SK-N-SH treated with all-trans-retinoic acid at 6 μM for 48 hours (cell line): ENCODE measurements around the gene GALNTL6.

ENCODE experiments used
- ATAC-seq: fragments of 200-7000 bp; cut with Tn5 transposase; 3 replicates; pipeline ENCODE4 v1.9.1; 2020; ENCODE audit warnings: mild to moderate bottlenecking, moderate library complexity
- ARNTL ChIP-seq: fragments of 450-650 bp; formaldehyde crosslinking; IDR thresholded peaks from 2 replicates; pipeline ENCODE4 v1.5.0; 2020; ENCODE audit warnings: low read depth, mild to moderate bottlenecking, moderate library complexity, borderline replicate concordance
- BACH2 ChIP-seq: fragments of 250-450 bp; sonication (Bioruptor Pico); IDR thresholded peaks from 2 replicates; pipeline ENCODE4 v1.9.0; 2021; ENCODE audit warnings: mild to moderate bottlenecking, borderline replicate concordance
- CREB5 ChIP-seq: fragments of 250-450 bp; sonication (Bioruptor Pico); IDR thresholded peaks from 2 replicates; pipeline ENCODE4 v1.5.1; 2020; ENCODE audit warnings: low read depth, mild to moderate bottlenecking, moderate library complexity
- CSDC2 ChIP-seq: fragments of 250-450 bp; sonication (Bioruptor Pico); IDR thresholded peaks from 2 replicates; pipeline ENCODE4 v1.5.0; 2020; ENCODE audit warnings: mild to moderate bottlenecking, moderate library complexity
- CSRNP3 ChIP-seq: fragments of 250-450 bp; sonication (Bioruptor Pico); IDR thresholded peaks from 2 replicates; pipeline ENCODE4 v1.5.1; 2021; ENCODE audit warnings: mild to moderate bottlenecking, moderate library complexity
- ESRRG ChIP-seq: fragments of 250-450 bp; sonication (Bioruptor Pico); IDR thresholded peaks from 2 replicates; pipeline ENCODE4 v1.6.1; 2021; ENCODE audit warnings: mild to moderate bottlenecking
- GLIS3 ChIP-seq: fragments of 250-450 bp; sonication (Bioruptor Pico); IDR thresholded peaks from 2 replicates; pipeline ENCODE4 v1.5.0; 2020; ENCODE audit warnings: mild to moderate bottlenecking, moderate library complexity
- ISL1 ChIP-seq: fragments of 250-450 bp; sonication (Bioruptor Pico); IDR thresholded peaks from 2 replicates; pipeline ENCODE4 v2.1.2; 2022; ENCODE audit warnings: mild to moderate bottlenecking, moderate library complexity
- OSR1 ChIP-seq: fragments of 250-450 bp; sonication (Bioruptor Pico); IDR thresholded peaks from 2 replicates; pipeline ENCODE4 v1.8.0; 2022; ENCODE audit warnings: moderate library complexity, mild to moderate bottlenecking, inconsistent platforms
- PATZ1 ChIP-seq: fragments of 250-450 bp; sonication (Bioruptor Pico); IDR thresholded peaks from 2 replicates; pipeline ENCODE4 v1.8.0; 2020; ENCODE audit warnings: mild to moderate bottlenecking, moderate library complexity, borderline replicate concordance
- PPARA ChIP-seq: fragments of 250-450 bp; sonication (Bioruptor Pico); IDR thresholded peaks from 2 replicates; pipeline ENCODE4 v1.5.0; 2020; ENCODE audit warnings: mild to moderate bottlenecking, borderline replicate concordance
- TCF4 ChIP-seq: fragments of 250-450 bp; sonication (Bioruptor Pico); IDR thresholded peaks from 2 replicates; pipeline ENCODE4 v1.8.0; 2021; ENCODE audit warnings: mild to moderate bottlenecking, moderate library complexity, borderline replicate concordance
- TOX ChIP-seq: fragments of 250-450 bp; sonication (Bioruptor Pico); IDR thresholded peaks from 2 replicates; pipeline ENCODE4 v1.8.0; 2021; ENCODE audit warnings: mild to moderate bottlenecking, moderate library complexity, borderline replicate concordance
- ZC3H10 ChIP-seq: fragments of 250-450 bp; sonication (Bioruptor Pico); IDR thresholded peaks from 2 replicates; pipeline ENCODE4 v1.5.1; 2021; ENCODE audit warnings: mild to moderate bottlenecking, moderate library complexity
- ZFP3 ChIP-seq: fragments of 250-450 bp; sonication (Bioruptor Pico); IDR thresholded peaks from 2 replicates; pipeline ENCODE4 v1.5.0; 2020; ENCODE audit warnings: mild to moderate bottlenecking, moderate library complexity
- ZFP30 ChIP-seq: fragments of 450-650 bp; formaldehyde crosslinking; IDR thresholded peaks from 2 replicates; pipeline ENCODE4 v1.5.0; 2022; ENCODE audit warnings: mild to moderate bottlenecking, moderate library complexity
- ZNF565 ChIP-seq: fragments of 450-650 bp; formaldehyde crosslinking; conservative IDR thresholded peaks from 2 replicates; pipeline ENCODE4 v1.5.0; 2020; ENCODE audit warnings: low read depth, mild to moderate bottlenecking, moderate library complexity
- ZNF70 ChIP-seq: fragments of 450-650 bp; formaldehyde crosslinking; IDR thresholded peaks from 2 replicates; pipeline ENCODE4 v1.5.0; 2020; ENCODE audit warnings: mild to moderate bottlenecking, moderate library complexity
- ZNF8 ChIP-seq: fragments of 450-650 bp; formaldehyde crosslinking; IDR thresholded peaks from 2 replicates; pipeline ENCODE4 v1.5.0; 2020; ENCODE audit warnings: mild to moderate bottlenecking, moderate library complexity

The GALNTL6 gene

DNA sequence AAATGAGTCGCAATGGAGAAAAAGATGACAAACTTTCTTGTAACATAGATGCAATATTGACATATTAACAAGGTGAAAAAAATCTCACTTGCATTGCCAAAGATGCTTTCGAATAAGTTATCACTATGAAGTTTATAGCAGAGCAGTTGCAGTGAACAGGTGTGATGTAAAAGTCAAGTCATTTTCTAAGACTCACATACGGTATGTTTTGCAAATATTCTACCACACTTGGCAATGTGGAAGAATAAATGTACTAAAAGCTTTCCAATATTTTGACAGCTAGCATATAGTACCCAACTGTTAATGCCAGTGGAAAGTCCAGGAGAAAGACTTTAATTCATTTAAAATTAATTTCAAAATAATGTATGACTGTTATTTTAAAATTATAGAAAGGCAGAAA lies 76.5 kb downstream of the GALNTL6 start (continued):
- TF ChIP-seq CREB5 (CRISPR knock-in tag) (no peak), ZNF8 (no peak), ZNF565 (no peak), ZNF70 (CRISPR knock-in tag) (no peak), BACH2 (CRISPR knock-in tag) (no peak), CSRNP3 (CRISPR knock-in tag) (no peak), ZFP3 (CRISPR knock-in tag) (no peak)
- TF ChIP-seq, all 23 proteins: peak for 0

GRCh38 chr4:171891038-171891437 lies 77.8 kb downstream of the GALNTL6 start:
- no peak for TF ChIP-seq ZNF8
- no peak for TF ChIP-seq BACH2 (CRISPR knock-in tag)
- no peak for TF ChIP-seq ESRRG
- TF ChIP-seq OSR1 (CRISPR knock-in tag), result no peak
- TF ChIP-seq ARNTL (CRISPR knock-in tag), result no peak
- TF ChIP-seq TCF4, result no peak
- TF ChIP-seq CSDC2 (CRISPR knock-in tag), result no peak
- TF ChIP-seq ZFP30 (CRISPR knock-in tag), result no peak
- TF ChIP-seq CSRNP3 (CRISPR knock-in tag), result no peak
- TF ChIP-seq CREB5 (CRISPR knock-in tag), result no peak
- no peak for TF ChIP-seq ZFP3 (CRISPR knock-in tag)
- no peak for TF ChIP-seq ZC3H10
- TF ChIP-seq PATZ1 (CRISPR knock-in tag), result no peak
- no peak for TF ChIP-seq GLIS3 (CRISPR knock-in tag)
- no peak for TF ChIP-seq ISL1 (CRISPR knock-in tag)
- ATAC-seq, result no peak

DNA sequence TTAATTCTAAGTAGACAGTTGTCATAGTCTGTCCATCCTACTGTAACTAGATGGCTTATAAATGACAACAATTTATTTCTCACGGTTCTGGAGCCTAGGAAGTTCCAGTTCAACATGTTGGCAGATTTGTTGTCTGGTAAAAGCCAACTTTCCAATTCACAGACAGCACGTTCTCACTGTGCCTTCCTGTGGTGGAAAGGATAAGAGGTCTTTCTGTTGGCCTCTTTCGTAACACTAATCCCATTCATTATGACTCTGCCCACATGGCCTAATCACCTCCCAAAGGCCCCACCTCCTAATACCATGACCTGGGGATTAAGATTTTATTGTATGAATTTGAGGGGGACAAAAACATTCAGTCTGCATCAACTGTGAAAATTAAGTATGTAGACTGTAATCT lies 83.2 kb downstream of the GALNTL6 start:
- TF ChIP-seq ZNF70 (CRISPR knock-in tag) (no peak), ISL1 (CRISPR knock-in tag) (no peak), TCF4 (no peak), PPARA (no peak), CSRNP3 (CRISPR knock-in tag) (no peak), TOX (CRISPR knock-in tag) (no peak)
- TF ChIP-seq, all 23 proteins: peak for 0
- no peak for ATAC-seq

GRCh38 chr4:171919314-171919713 lies 106.1 kb downstream of the GALNTL6 start:
- TF ChIP-seq ZNF565 (no peak), CREB5 (CRISPR knock-in tag) (no peak), GLIS3 (CRISPR knock-in tag) (no peak), ZNF8 (no peak)
- ATAC-seq, result no peak
